GM18505 (cell line): ENCODE data around the gene POU3F3.

Experiments
- ATAC-seq: cut with Tn5 transposase; IDR thresholded peaks from one replicate; pipeline ENCODE4 v1.9.1; 2021; ENCODE audit not compliant: unreplicated experiment
- POLR2A ChIP-seq: IDR thresholded peaks from 4 replicates; pipeline ENCODE4 v1.6.1; 2011; ENCODE audit warnings: borderline replicate concordance; ENCODE audit not compliant: insufficient read depth, insufficient read length; ENCODE audit errors: extremely low read depth

Gene POU3F3

DNA sequence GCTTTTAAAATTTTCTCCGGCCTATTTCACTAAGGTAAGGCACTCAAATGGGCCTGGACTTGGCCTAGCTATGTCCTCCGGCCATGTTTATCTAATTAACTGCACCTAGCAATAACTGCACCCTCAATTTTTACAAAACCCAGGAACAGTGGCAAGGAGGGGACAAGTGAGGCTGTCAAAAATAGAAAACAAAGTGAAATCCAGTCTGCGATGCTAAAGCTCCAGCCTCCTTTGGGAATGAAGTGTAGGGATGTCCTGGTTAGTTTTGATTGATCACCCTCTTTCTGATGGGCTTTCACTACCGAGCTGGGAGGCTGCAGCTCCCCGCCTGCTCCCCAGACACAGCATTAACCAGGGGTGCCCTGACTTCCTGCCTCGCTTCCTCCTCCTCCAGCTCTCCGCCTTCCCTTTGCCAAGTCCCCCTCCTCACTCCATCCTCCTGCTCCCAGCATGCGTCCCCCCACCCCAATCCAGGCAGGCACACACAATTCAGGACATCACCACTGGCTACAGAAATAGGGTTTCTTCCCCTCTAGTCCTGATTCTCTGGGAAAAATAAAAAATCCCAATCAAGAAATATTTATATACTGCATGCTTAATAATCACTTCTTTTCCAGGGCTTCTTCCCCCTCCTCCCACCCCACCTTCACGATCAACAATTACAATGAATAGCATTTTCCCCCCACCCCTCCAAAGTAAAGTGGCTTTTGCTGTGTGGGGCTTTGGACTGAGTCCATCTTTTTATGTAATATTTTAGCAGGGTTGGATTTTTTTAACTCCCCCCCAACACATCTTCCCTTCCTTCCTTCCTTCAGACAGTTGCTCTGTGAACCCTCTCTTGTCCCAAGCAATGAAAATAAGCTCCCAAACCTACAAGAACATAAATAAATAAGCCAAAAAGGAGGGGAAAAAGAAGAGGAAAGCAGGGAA lies 3.3 kb upstream of the POU3F3 start:
- TF ChIP-seq POLR2A: no peak
- ATAC-seq: no peak

DNA sequence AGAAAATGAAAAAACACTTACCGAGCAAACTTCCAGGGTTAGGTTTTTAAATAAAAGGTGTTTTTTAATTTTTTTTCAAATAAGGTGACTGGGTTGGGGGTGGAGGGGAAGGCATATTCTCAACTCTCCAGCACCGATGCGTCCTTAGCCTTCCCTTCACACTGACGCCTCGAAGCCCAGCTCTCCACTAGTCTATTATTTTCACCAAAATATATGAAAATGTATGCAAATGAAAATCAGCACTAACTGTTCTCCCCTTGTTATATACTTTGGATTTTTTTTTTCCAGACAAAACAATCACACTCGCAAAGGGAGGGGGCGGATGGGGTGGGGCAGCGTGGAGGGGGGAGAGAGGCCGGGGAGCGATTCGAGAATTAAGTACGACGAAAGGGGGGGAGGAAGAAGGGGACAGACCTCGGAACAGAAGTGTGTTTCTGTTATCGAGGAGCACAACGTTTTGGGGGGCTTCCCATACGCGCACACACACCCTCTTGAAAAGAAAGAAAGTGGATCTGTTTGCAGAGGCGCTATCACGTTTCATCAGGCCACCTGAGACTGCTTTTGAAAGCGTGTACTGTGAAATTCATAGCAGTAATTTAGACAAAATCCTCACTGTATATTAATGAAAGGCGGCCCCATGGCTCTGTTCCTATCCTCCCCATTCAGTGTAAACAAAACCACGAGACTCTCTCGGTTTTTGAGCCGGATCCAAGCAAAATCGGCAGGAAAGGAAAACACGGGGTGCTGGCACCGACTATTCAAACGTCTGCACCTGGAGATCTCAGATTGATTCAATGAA lies 2.4 kb upstream of the POU3F3 start:
- ATAC-seq: no peak
- no peak for TF ChIP-seq POLR2A

DNA sequence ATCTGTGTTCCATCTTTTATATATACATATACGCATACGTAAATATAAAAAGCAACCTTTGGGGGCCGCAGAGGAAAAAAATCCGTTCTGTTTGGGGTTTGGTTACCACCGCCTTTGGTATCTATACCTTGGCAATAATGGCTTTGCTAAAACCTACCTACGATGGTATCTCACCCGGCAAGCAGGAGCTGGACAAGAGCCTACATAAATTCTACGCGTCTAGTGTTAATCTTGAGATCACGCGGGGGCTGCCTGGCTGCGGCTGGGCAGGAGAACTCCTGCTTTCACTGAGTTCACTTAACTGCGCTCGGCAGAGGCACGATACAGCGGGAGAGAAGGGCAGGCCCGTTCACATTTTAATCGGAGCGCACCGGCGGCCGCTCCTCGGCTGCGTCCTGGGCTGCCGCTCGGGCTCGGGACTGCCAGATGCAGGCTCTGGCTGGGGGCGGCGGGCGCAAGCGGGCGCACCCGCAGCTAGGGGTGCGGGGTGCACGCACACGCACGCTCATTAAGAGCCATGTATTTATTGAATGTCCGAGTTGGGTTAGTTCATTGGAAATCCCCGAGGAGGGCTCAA lies 1.7 kb upstream of the POU3F3 start:
- no peak for TF ChIP-seq POLR2A

DNA sequence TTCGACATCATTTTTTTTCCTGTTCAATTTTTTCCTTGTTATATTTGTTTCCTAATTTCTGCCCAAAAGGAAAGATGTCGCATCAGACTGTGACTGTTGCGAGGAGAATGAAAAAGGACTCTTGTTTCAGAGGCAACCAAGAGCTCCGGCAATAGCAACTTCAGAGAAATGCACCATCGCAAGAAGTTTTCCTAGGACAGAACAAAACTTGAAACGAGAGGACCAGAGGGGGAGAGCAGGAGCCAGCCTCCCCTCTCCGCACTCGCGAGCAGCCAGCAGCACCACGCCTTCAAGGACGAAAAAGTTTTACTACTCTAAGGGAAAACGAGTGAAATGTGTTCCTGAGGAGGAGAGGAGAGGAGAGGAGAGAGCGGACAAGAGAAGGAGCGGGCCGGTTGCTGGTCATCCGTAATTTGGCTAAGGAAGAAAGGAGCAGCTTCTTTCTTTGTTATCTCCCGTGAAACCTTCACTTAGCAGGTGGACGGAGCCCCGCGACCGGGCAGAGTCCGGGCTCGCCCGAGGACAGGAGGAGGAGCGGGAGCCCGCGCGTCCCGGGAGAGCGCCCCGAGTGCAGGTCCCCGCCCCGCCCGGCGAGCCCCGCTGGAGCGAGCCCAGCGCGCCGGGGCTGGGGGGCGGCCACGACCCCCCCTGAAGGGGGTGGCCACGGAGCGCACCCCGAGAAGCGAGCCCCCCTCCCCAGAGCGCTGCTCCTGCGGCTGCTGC lies 744 bp downstream of the POU3F3 start:
- no peak for ATAC-seq
- no peak for TF ChIP-seq POLR2A

More for the DNA sequence above, 1.7 kb upstream of the POU3F3 start:
- no peak for ATAC-seq

DNA sequence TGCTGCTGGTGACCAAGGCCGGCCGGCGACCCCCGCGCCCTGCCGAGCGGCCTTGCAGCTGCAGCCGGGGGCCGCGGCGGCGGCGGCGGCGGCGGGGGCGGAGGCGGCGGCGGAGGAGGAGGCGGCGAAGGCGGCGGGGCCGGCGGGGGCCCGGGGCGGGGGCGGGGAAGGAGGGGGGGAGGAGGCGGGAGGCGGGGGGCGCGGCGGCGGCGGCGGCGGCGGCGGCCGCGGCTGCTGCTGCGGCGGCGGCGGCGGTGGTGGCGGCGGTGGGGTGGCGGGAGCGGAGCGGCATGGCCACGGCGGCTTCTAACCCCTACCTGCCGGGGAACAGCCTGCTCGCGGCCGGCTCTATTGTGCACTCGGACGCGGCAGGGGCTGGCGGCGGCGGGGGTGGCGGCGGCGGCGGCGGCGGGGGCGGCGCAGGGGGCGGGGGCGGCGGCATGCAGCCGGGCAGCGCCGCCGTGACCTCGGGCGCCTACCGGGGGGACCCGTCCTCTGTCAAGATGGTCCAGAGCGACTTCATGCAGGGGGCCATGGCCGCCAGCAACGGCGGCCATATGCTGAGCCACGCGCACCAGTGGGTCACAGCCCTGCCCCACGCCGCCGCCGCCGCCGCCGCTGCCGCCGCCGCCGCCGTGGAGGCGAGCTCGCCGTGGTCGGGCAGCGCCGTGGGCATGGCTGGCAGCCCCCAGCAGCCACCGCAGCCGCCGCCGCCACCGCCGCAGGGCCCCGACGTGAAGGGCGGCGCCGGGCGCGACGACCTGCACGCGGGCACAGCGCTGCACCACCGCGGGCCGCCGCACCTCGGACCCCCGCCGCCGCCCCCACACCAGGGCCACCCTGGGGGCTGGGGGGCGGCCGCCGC lies 1.5 kb downstream of the POU3F3 start:
- TF ChIP-seq POLR2A: no peak
- no peak for ATAC-seq

DNA sequence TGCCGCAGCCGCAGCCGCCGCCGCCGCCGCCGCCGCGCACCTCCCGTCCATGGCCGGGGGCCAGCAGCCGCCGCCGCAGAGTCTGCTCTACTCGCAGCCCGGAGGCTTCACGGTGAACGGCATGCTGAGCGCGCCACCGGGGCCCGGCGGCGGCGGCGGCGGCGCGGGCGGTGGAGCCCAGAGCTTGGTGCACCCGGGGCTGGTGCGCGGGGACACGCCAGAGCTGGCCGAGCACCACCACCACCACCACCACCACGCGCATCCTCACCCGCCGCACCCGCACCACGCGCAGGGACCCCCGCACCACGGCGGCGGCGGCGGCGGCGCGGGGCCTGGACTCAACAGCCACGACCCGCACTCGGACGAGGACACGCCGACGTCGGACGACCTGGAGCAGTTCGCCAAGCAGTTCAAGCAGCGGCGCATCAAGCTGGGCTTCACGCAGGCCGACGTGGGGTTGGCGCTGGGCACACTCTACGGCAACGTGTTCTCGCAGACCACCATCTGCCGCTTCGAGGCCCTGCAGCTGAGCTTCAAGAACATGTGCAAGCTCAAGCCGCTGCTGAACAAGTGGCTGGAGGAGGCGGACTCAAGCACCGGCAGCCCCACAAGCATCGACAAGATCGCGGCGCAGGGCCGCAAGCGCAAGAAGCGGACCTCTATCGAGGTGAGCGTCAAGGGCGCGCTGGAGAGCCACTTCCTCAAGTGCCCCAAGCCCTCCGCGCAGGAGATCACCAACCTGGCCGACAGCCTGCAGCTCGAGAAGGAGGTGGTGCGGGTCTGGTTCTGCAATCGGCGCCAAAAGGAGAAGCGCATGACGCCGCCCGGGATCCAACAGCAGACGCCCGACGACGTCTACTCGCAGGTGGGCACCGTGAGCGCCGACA lies 2.4 kb downstream of the POU3F3 start:
- no peak for ATAC-seq

DNA sequence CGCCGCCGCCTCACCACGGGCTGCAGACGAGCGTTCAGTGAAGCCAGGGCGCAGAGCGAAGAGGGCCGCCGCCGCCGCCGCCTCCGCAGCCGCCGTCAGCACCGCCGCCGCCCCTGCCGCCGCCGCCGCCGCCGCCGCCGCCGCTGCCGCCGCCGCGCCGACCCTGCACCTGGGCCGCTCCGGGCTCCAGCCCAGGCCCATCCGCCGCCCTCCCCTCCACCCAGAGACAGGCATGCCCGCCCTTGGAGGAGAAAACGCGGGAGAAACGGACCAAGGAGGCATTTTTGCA lies 3.0 kb downstream of the POU3F3 start:
- ATAC-seq: no peak
- no peak for TF ChIP-seq POLR2A

More for the DNA sequence above, 2.4 kb downstream of the POU3F3 start:
- TF ChIP-seq POLR2A: no peak

DNA sequence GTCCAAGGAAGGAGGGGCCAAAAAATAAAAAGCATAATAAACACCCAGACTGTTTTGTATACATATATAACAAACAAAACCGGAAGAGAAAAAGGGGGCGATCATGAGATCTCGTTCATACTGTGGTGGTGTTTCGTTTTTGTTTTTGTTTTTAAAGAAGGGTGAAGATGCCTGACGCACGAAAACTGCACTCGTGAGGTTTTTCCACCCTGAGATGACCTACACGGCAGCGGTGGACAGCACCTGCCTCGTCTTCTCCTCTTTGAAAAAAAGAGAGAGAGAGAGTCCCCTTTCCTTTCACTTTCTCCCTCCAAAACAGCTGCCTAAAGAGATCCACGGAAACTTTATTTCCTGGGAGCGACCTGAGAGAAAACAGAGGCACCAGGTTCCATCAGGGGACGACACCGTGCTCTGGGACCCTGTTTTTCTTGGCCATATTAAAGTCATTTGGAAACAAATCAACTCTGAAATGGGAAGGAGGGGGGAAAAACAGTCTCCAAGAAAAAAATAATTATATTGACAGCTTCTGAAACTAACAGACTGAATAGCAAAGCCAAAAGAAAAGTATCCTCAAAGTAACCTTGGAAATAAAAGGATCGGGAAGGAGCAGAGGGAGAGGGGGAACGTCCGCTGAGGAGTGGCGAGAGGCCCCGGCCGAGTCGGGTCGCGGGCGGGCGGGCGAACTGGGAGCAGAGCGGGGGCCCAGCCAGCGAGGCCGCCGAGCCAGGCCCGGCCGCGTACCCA lies 3.5 kb downstream of the POU3F3 start:
- no peak for TF ChIP-seq POLR2A
- ATAC-seq: no peak

DNA sequence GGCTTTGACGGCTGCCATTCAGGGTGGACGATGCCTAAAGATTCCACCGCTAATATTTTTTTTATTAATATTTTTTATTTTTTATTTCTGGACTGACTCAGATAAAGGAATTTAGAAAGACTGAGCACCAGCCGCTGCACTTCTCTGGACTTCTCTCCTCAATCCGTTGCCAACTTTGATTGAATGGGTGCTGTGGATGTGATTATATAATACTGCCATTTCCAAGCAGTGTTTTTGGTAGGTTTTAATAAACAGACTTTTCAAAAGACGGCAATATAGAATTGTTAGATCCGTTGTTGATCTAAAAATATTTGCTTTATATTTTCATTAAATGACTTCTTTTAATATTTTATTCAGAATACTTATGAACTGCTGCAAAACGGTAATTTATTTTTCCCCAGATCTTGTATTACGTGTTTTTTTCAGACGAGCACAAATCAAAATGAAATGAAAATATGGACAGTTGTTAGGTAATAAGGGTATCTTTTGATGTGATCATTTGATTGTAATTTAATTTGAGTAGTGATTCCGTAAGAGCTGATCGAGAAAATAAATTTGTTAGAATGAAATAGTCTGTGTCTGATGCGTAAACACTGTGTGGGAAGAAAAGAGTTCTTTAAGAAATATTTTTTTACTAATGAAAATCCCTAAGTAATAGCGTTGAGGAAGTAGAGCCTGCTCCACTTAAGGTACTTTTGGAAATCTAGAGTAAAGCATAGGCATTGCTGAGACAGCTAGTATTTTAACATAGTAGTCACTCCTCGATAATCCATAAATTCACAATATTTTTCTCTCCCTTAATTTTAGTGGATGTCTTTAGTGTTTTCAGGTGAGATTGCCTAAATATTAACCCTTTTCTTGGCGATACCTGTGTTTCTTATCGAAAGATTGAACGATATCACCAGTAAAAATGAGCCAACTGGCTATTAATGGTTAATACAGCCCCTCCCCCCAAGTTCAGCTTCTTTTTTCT lies 4.4 kb downstream of the POU3F3 start:
- TF ChIP-seq POLR2A: no peak
- no peak for ATAC-seq

DNA sequence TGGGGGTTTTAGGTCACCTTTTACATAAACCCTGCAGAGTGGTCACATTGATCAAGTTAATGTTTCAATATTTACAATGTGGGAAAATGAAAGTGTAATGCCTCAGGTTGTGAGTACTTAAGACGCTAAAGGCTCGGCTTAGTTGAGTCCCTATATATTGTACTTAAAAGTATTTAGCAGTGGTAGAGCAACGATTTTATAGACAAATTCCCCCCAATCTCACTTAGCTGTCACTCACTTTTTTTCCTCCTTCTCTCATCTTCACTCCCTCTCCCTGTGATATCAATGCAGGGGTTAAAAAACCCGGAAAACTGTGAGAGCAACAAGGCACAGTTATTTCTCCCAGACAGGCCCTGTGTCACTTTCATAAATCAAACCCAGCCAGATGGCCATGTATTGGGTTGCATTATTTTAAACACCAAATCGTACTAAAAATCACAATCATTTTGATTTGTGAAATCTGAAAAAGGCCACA lies 5.4 kb downstream of the POU3F3 start:
- ATAC-seq: no peak
- TF ChIP-seq POLR2A: no peak
